GM19467 (cell line): ENCODE data around the gene PHOX2A.
"Not testable (repeated sequence)": the region's sequence is repeated elsewhere in the genome, so short reads cannot be mapped to it uniquely, and the experiment has no call there.

Experiments used
- ATAC-seq: cut with Tn5 transposase; IDR thresholded peaks from one replicate; pipeline ENCODE4 v1.9.1; 2021; ENCODE audit warnings: mild to moderate bottlenecking, moderate library complexity; ENCODE audit not compliant: unreplicated experiment

PHOX2A gene

DNA sequence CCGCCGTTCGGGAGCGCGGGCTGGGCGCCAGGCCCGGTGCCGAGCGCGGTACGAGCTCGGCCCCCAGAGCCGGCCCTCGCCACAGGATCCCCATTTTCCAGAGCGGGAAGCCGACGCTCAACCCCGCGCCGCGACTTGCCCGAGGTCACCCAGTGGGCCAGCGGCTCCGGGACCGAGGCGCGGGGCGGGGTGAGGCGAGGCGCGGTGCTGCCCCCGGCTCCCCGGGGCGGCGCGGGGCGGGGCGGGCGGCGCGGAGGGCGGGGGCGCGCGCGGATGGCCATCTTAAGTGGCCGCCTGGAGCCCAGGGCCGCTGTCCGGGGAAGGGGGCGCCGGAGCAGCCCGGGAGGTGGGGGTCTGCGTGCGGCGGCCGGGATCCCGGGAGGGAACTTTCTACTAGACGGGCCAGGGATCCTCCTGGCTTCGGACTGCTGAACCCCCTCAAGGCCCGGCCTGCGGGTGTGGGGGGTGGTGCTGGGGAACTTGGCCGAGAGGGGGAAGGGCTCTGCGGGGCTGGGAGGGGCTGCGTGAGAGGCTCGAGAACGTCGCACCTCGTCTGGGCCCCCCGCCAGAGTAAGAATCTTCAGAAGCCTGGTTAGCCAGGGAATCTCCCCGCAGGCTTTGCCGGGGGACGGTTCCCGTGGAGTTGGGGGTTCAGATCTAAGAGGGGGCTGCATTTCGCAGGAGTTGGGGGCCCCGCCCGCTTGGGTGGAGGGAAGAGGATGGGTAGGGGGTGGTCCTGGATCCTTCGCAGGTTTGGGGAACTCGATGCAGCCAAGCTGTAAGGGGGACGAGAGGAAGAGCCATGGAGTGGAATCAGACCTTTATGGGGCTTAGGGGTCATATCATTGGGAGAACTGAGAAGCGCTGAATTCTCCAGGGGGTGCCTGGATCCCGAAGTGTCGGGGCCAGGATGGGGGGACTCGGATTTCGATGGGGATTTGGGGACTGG lies 20.1 kb downstream of the PHOX2A start:
- peak; percentile 37 for ATAC-seq

DNA sequence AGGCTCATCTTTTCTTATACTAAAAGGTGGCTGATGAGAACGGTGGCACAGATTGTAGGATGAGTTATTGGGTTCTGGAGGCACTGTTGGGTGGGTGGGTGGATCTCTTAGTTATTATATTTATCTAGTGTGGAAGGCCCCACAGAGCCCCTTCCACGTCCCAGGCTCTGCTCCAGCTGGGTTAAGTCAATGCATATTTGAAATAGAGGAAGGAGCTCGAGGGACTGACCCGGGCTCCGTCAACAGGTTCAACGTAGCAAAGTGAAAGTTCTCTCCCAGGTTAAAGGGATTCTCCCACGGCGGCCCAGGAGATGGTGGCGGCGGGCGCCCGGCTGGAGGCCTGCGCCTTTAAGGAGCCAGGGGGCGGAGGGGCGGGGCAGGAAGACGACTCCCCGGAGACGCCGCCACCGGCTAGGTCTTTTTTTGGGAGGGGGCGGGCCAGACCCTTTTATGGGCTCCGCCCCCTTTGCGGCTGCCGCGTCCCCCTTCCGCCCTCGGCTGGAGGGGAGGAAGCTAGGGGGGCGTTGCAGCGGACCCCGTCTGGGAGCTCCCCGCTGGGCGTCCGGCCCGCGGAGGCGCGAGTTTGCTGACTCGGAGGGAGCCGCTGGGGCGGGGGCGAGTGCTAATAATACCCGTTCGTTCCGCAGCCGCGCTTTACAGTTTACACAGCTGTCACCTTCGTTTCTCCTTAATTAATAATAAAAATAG lies 20.9 kb downstream of the PHOX2A start:
- peak; percentile 53 for ATAC-seq

DNA sequence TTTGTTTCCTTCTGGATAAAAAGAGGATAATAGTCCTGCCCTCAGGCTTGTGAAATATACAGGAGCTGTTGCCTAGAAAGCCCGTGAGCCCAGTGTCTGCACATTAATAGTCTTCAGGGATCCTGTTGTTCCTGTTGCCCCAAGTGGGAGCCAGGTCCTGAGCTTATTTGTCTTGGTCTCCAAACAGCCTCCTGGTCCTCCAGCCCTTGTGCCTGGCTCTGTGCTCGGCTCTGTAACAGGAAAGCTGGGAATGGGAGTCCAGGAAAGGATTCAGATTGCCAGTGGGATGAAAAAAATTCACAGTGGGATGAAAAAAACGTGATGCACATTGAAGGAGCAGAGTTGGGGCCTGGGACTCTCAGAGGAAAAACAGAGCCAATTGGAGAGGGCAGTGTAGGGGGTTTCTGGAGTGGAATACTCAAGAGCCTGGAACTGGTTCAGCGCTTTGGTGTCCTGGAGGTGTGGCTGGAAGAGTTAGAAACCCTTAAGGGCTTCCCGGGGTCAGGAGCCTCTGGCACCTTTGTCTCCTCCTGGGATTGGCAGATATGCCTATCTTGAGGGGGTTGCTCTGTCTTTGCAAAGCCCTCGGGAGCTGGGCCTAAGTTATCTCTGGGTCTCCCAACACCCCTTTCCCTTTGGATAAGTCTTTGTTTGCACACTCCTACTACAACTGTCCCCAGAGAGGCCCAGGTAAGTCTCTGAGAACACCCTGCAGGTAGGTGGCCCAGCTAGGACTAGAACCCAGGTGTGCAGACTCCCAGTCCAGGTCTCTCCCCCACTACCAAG lies 21.7 kb downstream of the PHOX2A start:
- no peak for ATAC-seq

DNA sequence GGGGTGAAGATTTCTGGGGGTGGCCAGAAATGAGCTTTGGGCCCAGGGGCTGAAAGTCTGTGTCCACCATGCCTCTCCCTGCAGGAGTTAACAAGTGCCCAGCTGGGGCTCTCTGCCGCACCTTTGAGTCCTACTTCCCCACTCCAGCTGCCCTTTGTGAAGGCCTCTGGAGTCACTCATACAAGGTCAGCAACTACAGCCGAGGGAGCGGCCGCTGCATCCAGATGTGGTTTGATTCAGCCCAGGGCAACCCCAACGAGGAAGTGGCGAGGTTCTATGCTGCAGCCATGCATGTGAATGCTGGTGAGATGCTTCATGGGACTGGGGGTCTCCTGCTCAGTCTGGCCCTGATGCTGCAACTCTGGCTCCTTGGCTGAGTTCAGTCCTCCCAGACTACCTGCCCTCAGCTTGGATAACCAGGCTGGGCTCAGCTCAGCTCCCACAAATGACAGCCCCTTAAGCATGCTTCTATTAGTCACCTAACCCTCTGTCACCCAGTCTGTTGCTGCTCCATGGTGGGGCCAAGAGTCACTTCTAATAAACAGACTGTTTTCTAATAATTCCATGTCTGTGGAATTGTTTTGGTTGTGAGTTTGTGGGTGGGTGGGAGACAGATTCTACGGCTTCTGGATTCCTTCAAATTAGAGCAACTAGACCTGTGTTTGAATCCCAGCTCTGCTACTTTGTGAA lies 22.4 kb downstream of the PHOX2A start:
- no peak for ATAC-seq

DNA sequence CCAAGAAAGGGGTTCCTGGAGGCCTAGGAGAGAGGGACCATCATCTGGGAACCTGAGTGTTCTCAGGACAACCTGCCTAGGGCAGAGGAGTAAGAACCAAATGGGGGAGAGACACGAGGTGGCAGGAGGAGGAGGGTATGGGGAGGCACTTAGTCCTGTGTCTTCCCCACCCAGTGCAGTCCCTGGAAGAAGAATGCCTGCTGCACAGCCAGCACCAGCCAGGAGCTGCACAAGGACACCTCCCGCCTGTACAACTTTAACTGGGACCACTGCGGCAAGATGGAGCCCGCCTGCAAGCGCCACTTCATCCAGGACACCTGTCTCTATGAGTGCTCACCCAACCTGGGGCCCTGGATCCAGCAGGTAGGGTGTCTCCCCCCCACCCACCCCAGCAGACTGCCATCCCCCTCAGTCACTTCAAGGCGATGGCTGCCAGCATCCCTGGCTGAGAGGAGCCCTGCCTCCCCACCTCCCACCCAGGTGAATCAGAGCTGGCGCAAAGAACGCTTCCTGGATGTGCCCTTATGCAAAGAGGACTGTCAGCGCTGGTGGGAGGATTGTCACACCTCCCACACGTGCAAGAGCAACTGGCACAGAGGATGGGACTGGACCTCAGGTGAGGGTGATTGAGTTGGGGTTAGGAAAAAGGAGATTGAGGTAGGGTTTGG lies 23.1 kb downstream of the PHOX2A start:
- ATAC-seq, result no peak

DNA sequence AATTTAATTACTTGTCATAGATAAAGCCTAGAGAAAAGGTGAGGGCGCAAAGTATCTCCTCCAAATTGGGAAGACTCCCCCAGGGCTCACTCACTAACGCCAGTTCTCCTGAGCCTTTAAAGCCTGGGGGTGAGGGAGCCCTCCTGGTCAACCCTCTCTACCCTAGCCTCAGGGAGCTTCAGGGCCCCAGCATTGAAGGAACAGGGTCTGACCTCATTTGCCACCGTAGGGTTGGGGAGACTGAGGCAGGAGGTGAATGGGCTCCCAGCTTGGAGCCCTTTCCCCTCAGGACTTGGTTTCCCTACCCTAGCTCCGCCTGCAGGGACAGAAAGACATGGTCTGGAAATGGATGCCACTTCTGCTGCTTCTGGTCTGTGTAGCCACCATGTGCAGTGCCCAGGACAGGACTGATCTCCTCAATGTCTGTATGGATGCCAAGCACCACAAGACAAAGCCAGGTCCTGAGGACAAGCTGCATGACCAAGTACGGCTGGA lies 25.7 kb downstream of the PHOX2A start:
- ATAC-seq, result no peak

DNA sequence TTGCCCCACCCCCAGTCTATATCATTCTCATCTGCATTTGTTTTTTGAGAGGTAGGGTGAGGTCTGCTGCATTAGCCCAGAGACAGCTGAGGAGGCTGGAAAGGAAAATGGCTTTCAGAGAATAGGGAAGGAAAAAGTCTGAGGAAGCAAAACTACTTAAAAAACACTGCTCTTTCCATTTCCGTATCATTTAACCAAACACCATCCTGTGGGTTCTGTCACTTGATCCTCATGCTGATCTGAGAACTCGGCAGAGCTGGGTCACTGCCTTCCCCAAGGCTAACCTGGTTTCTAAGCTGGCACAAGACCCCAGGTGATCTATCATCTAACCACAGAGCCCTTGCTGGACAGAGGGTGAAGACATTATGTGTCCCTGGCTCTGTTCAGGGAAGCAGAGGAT lies 26.1 kb downstream of the PHOX2A start:
- no peak for ATAC-seq

DNA sequence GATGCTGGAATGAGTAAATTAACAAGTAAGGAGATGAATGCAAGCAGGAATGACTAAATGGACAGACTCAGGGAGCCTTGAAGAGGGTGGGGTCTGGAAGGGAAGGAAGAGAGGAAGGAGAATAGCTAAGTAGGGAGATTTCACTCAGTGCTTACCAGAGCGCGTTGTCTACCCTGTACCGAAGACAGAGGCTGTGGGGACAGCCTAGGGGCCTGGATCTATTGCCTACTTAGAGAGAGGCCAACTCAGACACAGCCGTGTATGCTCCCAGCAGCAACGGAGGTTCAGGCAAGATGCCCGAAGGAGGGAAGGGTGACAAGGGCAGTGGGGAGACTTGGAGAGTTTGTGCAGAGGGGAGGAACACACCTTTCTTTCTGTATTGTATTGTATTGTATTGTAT lies 27.3 kb downstream of the PHOX2A start, which contains the start of gene FOLR2:
TSS of gene FOLR2 (plus strand) at position 157 of the 400 bp plus-strand sequence. CDS start 1,791 bp downstream, outside the sequence.
- no peak for ATAC-seq

DNA sequence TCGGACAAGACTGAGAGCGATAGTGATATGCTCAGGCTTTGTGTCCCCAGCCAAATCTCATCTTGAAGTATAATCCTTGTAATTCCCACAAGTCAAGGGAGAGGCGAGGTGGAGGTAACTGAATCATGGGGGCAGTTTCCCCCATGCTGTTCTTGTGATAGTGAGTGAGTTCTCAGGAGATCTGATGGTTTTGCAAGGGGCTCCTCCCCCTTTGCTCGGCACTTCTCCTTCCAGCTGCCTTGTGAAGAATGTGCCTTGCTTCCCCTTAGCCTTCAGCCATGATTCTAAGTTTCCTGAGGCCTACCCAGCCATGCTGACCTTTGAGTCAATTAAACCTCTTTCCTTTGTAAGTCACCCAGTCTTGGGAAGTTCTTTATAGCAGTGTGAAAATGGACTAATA lies 34.9 kb downstream of the PHOX2A start:
- ATAC-seq, result no peak

DNA sequence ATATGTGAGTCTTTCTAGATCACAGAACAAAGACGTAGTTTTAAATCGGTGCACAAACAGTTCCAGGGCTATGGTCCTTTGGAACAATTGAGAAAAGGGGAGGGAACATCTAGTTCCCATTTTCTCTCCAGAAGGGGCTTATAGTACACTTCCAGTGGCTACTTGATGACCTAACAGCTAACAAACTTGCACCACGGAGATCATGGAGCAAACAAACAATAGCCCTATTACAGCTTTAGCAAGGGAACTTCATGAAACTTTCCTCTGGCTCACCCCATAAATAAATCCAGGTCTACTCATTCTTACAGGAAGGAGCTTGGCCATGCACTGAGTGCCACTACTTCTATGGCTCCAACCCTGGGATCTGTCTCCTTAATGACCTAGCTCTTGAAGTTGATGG lies 35.7 kb downstream of the PHOX2A start:
- ATAC-seq, result no peak

DNA sequence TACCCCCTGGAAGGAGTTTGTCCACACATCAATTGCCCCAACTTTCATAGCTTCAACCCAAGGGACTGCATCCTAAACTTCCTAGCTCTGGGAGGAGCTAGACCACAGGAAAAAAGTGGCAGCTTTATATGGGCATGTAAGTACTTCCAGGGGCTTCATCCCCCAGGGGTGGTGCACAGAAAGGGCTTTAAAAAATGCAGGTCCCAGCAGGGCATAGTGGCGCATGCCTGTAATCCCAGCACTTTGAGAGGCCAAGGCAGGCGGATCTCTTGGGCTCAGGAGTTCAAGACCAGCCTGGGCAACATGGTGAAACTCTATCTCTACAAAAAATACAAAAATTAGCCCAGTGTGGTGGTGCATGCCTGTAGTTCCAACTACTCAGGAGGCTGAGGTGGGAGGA lies 37.2 kb downstream of the PHOX2A start:
- ATAC-seq, result not testable (repeated sequence)

DNA sequence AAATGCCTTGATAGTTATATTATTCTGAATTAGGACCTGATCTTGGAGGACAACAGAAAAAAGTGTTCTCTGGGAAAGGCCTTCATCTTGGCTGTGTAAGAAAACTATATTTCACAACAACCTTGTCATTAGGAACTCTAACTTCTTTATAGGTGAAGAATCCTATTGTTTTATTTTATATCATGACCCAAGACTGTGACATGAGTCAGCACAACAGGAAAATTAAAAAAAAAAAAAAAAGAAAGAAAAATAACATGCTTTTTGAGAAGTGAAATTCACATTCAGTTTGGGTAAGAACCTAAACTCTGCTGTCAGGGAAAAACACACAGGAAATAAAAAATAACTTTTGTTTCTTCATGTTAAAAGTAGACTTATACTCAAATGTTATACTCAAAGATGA lies 39.1 kb downstream of the PHOX2A start:
- ATAC-seq, result no peak

DNA sequence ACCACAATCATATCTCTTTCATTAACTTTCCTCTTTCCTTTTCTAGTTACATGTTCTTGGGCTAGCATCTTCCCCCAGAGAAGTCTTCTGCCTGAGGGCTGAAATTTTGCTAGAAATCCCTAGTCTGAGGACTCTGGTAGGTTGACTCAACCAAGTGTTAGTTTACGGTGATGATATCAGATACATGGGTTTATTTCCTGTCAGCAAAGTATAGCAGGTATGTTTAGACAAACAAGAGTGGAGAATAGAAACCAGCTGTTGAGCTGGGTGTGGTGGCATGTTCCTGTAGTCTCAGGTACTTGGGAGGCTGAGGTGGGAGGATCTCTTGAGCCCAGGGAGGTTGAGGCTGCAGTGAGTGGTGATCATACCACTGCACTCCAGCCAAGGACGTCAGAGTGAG lies 40.8 kb downstream of the PHOX2A start:
- ATAC-seq, result no peak

DNA sequence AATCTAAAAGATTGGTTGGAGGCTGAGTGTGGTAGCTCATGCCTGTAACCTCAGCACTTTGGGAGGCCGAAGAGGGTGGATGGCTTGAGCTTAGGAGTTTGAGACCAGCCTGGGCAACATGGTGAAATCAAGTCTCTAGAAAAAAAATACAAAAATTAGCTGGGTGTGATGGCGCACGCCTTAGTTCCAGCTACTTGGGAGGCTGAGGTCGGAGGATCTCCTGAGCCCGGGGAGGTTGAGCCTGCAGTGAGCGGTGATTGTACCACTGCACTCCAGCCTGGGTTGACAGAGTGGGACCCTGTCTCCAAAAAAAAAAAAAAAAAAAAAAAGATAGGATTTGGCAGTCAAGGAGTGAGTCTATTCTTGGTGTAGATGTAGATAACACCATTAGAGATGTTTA lies 41.4 kb downstream of the PHOX2A start:
- no peak for ATAC-seq

DNA sequence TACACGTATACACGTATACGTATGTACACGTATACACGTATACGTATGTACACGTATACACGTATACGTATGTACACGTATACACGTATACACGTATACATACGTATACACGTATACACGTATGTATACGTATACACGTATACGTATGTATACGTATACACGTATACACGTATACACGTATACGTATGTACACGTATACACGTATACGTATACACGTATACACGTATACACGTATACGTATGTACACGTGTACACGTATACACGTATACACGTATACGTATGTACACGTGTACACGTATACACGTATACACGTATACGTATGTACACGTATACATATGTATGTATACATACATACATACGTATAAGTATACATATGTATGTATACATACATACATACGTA lies 42.5 kb downstream of the PHOX2A start:
- ATAC-seq, result not testable (repeated sequence)

DNA sequence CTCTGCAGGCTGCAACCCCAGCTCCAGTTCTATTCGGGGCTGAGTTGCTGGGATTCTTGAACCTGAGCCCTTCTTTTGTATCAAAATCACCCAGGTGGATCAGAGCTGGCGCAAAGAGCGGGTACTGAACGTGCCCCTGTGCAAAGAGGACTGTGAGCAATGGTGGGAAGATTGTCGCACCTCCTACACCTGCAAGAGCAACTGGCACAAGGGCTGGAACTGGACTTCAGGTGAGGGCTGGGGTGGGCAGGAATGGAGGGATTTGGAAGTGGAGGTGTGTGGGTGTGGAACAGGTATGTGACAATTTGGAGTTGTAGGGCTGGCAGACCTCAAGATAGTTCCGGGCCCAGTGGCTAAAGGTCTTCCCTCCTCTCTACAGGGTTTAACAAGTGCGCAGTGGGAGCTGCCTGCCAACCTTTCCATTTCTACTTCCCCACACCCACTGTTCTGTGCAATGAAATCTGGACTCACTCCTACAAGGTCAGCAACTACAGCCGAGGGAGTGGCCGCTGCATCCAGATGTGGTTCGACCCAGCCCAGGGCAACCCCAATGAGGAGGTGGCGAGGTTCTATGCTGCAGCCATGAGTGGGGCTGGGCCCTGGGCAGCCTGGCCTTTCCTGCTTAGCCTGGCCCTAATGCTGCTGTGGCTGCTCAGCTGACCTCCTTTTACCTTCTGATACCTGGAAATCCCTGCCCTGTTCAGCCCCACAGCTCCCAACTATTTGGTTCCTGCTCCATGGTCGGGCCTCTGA lies 48.3 kb downstream of the PHOX2A start:
- ATAC-seq, result no peak

DNA sequence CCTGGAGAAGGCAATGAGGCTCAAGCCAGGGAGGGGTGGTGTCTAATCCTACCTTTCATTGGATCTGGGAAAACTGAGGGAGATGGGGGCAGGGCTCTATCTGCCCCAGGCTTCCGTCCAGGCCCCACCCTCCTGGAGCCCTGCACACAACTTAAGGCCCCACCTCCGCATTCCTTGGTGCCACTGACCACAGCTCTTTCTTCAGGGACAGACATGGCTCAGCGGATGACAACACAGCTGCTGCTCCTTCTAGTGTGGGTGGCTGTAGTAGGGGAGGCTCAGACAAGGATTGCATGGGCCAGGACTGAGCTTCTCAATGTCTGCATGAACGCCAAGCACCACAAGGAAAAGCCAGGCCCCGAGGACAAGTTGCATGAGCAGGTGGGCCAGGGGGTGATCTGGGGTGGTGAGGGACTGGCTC lies 52.0 kb downstream of the PHOX2A start, which contains the start of gene FOLR1:
TSS of gene FOLR1 (plus strand) at position 180 of the 421 bp plus-strand sequence. CDS start at position 214, 34 bp downstream.
- ATAC-seq, result no peak

DNA sequence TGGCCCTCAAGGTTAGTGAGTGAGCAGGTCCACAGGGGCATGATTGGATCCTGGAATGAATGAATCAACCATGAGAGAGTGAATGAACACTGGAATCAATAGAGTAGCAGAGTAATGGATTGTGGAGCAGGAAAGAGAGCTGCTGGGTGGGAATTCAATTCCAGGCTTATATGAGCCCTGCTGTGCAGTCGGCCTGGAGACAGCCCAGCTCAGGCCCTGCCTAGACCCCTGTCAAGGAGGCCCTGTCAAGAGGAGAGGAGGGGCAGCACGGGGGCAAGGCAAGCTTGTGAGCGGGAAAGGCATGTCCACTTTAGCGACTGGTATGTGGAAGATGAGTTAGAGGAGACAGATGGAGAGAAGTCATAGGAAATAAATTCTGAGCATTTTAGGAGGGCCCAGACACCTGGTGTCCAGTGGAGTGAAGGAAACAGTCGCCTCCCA lies 53.3 kb downstream of the PHOX2A start:
- ATAC-seq, result no peak
